Mucosa of descending colon (tissue), 3 donors: Measurements from ENCODE around the gene DDN. TPM values are rescaled to one million over a fixed set of nuclear protein-coding genes. Genes with fewer than 3 reads are reported as not detected.

ENCODE experiments used
- ATAC-seq: fragments of 200-7000 bp; cut with Tn5 transposase; one replicate; pipeline ENCODE4 v1.9.1; 2020; ENCODE audit warnings: mild to moderate bottlenecking, moderate library complexity
- DNase-seq, 3 donors: peaks; one replicate each; pipeline ENCODE4 v3.0.0-alpha.2; 2020
- H3K36me3 ChIP-seq: fragments of 200-600 bp; one replicate; pipeline ENCODE4 v1.8.0; 2021; ENCODE audit warnings: low read depth, mild to moderate bottlenecking
- H3K4me1 ChIP-seq: fragments of 200-600 bp; one replicate; pipeline ENCODE4 v1.8.0; 2021; ENCODE audit warnings: low read depth, mild to moderate bottlenecking
- H3K4me3 ChIP-seq: fragments of 200-600 bp; one replicate; pipeline ENCODE4 v1.8.0; 2021; ENCODE audit warnings: mild to moderate bottlenecking
- H3K9me3 ChIP-seq: fragments of 200-600 bp; one replicate; pipeline ENCODE4 v1.8.0; 2021; ENCODE audit warnings: mild to moderate bottlenecking
- CTCF ChIP-seq: fragments of 200-600 bp; IDR thresholded peaks from one replicate; pipeline ENCODE4 v1.8.0; 2022; ENCODE audit warnings: antibody characterized with exemption, mild to moderate bottlenecking
- intact Hi-C, 2 donors: fragments of 100-400 bp; cut with DNase I in 1 of 2; cut with micrococcal nuclease in 1 of 2; formaldehyde crosslinking; loops; one replicate each; pipeline versions ENCODE4 v1.11.0 to v1.11.1; 2022; cut with DNase I, micrococcal nuclease
- total RNA-seq, 3 donors: library from RNA; stranded (reverse); fragmentation: NEBNext Ultra II Directional in 2 of 3; extraction: Animal tissue kit (Norgen Biotek cat#: 25700) in 2 of 3; gene quantifications; one replicate each; pipeline versions ENCODE4 v1.2.1 to v1.2.4, GENCODE V29; 2021 to 2023
- donor health status: DM: no; HTN: no; CAD: no; lungs with moderate emphysema.
- donor health status: DM: no; HTN: no; CAD: no.
- donor health status: DM: no; HTN: yes; CAD: no.

The DDN gene
- total RNA-seq, 3 donors from 2014 or later = 0.12 TPM; not detected in 2

DNA sequence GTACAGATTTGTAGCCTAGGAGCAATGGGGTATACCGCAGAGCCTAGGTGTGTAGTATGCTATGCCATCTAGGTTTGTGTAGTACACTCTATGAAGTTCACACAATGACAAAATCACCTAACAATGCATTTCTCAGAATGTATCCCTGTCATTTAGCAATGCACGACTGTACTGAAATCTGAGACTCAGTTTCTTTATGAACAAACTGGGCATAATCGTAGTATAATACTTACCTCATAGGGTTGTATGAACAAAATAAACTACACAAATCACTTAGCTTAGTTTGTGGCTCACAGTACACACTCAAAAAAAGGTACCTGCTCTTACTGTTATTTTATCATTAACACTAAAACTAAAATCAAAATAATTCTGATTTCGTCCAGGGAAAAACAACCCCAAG lies 26.3 kb upstream of the DDN start:
- H3K9me3 ChIP-seq = no peaks in the 10 kb centered on the region
- H3K36me3 ChIP-seq = peaks cover 25% of the 10 kb centered on the region
- no peak for DNase-seq
- no peak overlapping the region for H3K4me3 ChIP-seq
- no peak for ATAC-seq
- TF ChIP-seq CTCF = no peak
- intact Hi-C loops = no loop called here
- H3K4me1 ChIP-seq = no peaks in the 10 kb centered on the region

- ATAC-seq (no peak), DNase-seq (no peak)
- Histone ChIP-seq H3K36me3 (peaks cover 25% of the 10 kb centered on the region), H3K9me3 (no peaks in the 10 kb centered on the region), H3K4me1 (no peaks in the 10 kb centered on the region), H3K4me3 (no peak overlapping the region)
- intact Hi-C loops = no loop called here
- no peak for TF ChIP-seq CTCF
Observed at GRCh38 chr12:49024543-49024942, 25.4 kb upstream of the DDN start.

- no peak overlapping the region for H3K4me3 ChIP-seq
- ATAC-seq = no peak
Observed at GRCh38 chr12:49023812-49024211, 24.6 kb upstream of the DDN start.

GRCh38 chr12:49022558-49023178 lies 23.5 kb upstream of the DDN start:
- intact Hi-C loops = no loop called here
- Histone ChIP-seq H3K9me3 (no peaks in the 10 kb centered on the region), H3K4me3 (no peak overlapping the region), H3K4me1 (peaks cover 2% of the 10 kb centered on the region), H3K36me3 (peaks cover 22% of the 10 kb centered on the region)
- ATAC-seq = no peak
- no peak for TF ChIP-seq CTCF
- DNase-seq = no peak

More at GRCh38 chr12:49023812-49024211, 24.6 kb upstream of the DDN start:
- peaks cover 25% of the 10 kb centered on the region for H3K36me3 ChIP-seq
- no peak for DNase-seq
- no peaks in the 10 kb centered on the region for H3K4me1 ChIP-seq
- H3K9me3 ChIP-seq = no peaks in the 10 kb centered on the region
- intact Hi-C loops = no loop called here
- TF ChIP-seq CTCF = no peak

DNA sequence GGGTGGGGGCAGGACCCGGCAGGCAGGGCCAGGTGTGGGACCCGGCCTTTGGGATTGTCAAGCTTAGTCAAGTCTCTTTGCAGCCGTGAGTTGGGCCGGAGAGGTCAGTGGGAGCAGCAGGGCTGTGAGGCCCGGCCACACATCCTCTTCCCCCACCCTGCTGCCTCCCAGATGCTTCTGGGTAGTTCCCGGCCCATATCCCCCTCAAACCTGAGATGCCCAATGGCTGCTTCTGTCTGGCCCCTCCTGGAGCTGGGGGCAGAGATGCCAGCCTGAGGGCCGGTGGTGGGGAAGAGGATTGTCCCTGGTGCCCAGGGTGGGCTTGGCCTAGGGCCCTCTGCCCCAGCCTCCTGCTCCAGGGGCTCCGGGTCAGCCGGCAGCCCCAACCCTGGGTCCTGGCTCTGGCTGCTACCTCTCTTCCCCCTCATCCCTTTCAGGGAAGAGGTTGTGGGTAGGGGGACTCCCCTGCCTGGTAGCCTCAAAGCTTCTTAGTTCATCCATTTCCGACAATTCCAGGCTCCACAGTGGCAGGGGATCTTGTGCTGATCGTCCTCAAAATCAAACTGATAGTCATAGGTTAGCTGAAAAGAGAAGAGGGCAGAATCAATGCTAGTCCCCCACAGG lies 22.2 kb upstream of the DDN start:
- intact Hi-C loops = no loop called here
- no peak for ATAC-seq

More for the DNA sequence above, 22.2 kb upstream of the DDN start:
- Histone ChIP-seq H3K4me1 (peaks cover 7% of the 10 kb centered on the region), H3K36me3 (peaks cover 16% of the 10 kb centered on the region), H3K4me3 (no peak overlapping the region), H3K9me3 (no peaks in the 10 kb centered on the region)
- no peak for DNase-seq
- TF ChIP-seq CTCF = no peak
